ENCODE data around the gene SLC25A25.
"Not testable (repeated sequence)": the region's sequence is repeated elsewhere in the genome, so short reads cannot be mapped to it uniquely, and the experiment has no call there.

The SLC25A25 gene

GRCh38 chr9:128067645-128068385 lies at the start of gene SLC25A25:
SLC25A25 (plus strand) TSS chr9:128068232; CDS start chr9:128068320, 88 bp downstream.
- peak; percentile 99 for DNase-seq

GRCh38 chr9:128020692-128021091 lies 47.3 kb upstream of the SLC25A25 start:
- no peak for DNase-seq

- no peak for DNase-seq
Observed at GRCh38 chr9:128021098-128021497, 46.9 kb upstream of the SLC25A25 start.

GRCh38 chr9:128022886-128023285 lies 45.1 kb upstream of the SLC25A25 start:
- DNase-seq, result no peak

- not testable (repeated sequence) for DNase-seq
Observed at GRCh38 chr9:128023671-128024070, 44.4 kb upstream of the SLC25A25 start.

GRCh38 chr9:128024761-128025308 lies 43.2 kb upstream of the SLC25A25 start:
- DNase-seq, result no peak

- DNase-seq, result peak; percentile 65
Observed at GRCh38 chr9:128025736-128026135, 42.3 kb upstream of the SLC25A25 start.

- peak; percentile 96 for DNase-seq
Observed at GRCh38 chr9:128026255-128026772, 41.7 kb upstream of the SLC25A25 start.

GRCh38 chr9:128026773-128027541 lies 41.1 kb upstream of the SLC25A25 start:
- peak; percentile 88 for DNase-seq

- DNase-seq, result no peak
Observed at GRCh38 chr9:128027705-128028104, 40.3 kb upstream of the SLC25A25 start.

- DNase-seq, result peak; percentile 46
Observed at GRCh38 chr9:128033609-128034008, 34.4 kb upstream of the SLC25A25 start.

GRCh38 chr9:128034821-128035652 lies 33.0 kb upstream of the SLC25A25 start:
- DNase-seq, result peak; percentile 82

GRCh38 chr9:128036522-128036921 lies 31.5 kb upstream of the SLC25A25 start:
- DNase-seq, result not testable (repeated sequence)

GRCh38 chr9:128040783-128041182 lies 27.2 kb upstream of the SLC25A25 start:
- not testable (repeated sequence) for DNase-seq

- DNase-seq, result no peak
Observed at GRCh38 chr9:128042043-128042442, 26.0 kb upstream of the SLC25A25 start.

- DNase-seq, result no peak
Observed at GRCh38 chr9:128043467-128043868, 24.6 kb upstream of the SLC25A25 start.

- DNase-seq, result not testable (repeated sequence)
Observed at GRCh38 chr9:128045409-128045808, 22.6 kb upstream of the SLC25A25 start.

GRCh38 chr9:128045831-128046230 lies 22.2 kb upstream of the SLC25A25 start:
- no peak for DNase-seq

GRCh38 chr9:128047231-128047630 lies 20.8 kb upstream of the SLC25A25 start:
- no peak for DNase-seq

- no peak for DNase-seq
Observed at GRCh38 chr9:128048663-128049062, 19.4 kb upstream of the SLC25A25 start.

GRCh38 chr9:128049843-128050242 lies 18.2 kb upstream of the SLC25A25 start:
- DNase-seq, result no peak

GRCh38 chr9:128051932-128052709 lies 15.9 kb upstream of the SLC25A25 start:
- DNase-seq, result no peak

All from CD4-positive, alpha-beta T cell treated with Interleukin-4 for 4 hours (primary cell).